MM.1S (cell line): ENCODE measurements around the gene TENT4B.

Experiments used
- EZH2 ChIP-seq: fragments of 300-600 bp; sonication (generic); optimal IDR thresholded peaks from 2 replicates; pipeline ENCODE3; 2017; ENCODE audit warnings: low read depth, mild to moderate bottlenecking, antibody characterized with exemption, low read length, mixed read lengths
- TF ChIP-seq, protein P1 (sequence below): fragments of 300-600 bp; sonication (generic); IDR thresholded peaks from 2 replicates; pipeline ENCODE4 v1.5.1; 2016; ENCODE audit warnings: antibody characterized with exemption, low read length, mixed read lengths

DNA sequence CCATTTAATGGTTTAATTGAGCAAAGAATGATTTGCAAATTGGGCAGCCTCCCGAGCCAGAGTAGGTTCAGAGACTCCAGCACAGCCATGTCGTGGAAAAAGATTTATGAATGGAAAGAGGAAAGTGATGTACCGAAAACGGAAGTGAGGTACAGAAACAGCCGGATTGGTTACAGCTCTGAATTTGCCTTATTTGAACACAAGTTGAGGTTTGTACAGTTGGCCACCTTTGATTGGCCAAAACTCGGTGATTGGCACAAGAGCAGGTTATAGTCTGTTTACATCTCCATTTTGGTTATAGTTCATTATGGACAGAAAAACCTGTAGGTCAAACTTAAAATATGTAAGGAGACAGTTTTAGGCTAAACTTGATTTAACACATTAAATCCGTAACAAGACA is 44.5 kb downstream of the TENT4B start:
- TF ChIP-seq, protein P1, sequence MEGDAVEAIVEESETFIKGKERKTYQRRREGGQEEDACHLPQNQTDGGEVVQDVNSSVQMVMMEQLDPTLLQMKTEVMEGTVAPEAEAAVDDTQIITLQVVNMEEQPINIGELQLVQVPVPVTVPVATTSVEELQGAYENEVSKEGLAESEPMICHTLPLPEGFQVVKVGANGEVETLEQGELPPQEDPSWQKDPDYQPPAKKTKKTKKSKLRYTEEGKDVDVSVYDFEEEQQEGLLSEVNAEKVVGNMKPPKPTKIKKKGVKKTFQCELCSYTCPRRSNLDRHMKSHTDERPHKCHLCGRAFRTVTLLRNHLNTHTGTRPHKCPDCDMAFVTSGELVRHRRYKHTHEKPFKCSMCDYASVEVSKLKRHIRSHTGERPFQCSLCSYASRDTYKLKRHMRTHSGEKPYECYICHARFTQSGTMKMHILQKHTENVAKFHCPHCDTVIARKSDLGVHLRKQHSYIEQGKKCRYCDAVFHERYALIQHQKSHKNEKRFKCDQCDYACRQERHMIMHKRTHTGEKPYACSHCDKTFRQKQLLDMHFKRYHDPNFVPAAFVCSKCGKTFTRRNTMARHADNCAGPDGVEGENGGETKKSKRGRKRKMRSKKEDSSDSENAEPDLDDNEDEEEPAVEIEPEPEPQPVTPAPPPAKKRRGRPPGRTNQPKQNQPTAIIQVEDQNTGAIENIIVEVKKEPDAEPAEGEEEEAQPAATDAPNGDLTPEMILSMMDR: no peak
- no peak for TF ChIP-seq EZH2
